Caco-2 (cell line): ENCODE results near the gene EEPD1. TPM values are rescaled to one million over a fixed set of nuclear protein-coding genes. Genes with fewer than 3 reads are reported as not detected.

ENCODE experiments used
- BruUV-seq: library from RNA; stranded (reverse); fragments of 400-500 nt; replicated peaks from 2 replicates; lab custom pipeline; 2021; lab: Mats Ljungman, UMichigan
- CTCF ChIA-PET: fragments of 300-600 bp; sonication (Branson Sonifier 250); formaldehyde crosslinking; loops from one replicate; lab custom pipeline; 2022; ENCODE audit warnings: antibody characterized with exemption; lab: Charles Lee
- POLR2A ChIA-PET: fragments of 300-600 bp; sonication (Branson Sonifier 250); formaldehyde crosslinking; loops from one replicate; lab custom pipeline; 2022; ENCODE audit warnings: antibody characterized with exemption; lab: Charles Lee
- DNase-seq, 2 experiments: peaks; one replicate each; pipeline versions ENCODE4 v3.0.0 to v3.0.0-alpha.2; 2020 to 2022
- H3K27me3 ChIP-seq: replicated peaks from 2 replicates; pipeline ENCODE4 v1.6.0; 2011; ENCODE audit warnings: low read length; ENCODE audit not compliant: control insufficient read depth, insufficient read depth
- H3K36me3 ChIP-seq: 2 replicates; pipeline ENCODE4 v1.5.1; 2011; ENCODE audit warnings: low read length; ENCODE audit not compliant: control insufficient read depth, insufficient read depth
- H3K4me1 ChIP-seq: fragments of 250-450 bp; sonication (Bioruptor Pico); 2 replicates; pipeline ENCODE4 v1.5.1; 2020; ENCODE audit warnings: mild to moderate bottlenecking
- H3K4me3 ChIP-seq: 2 replicates; pipeline ENCODE4 v1.5.1; 2011; ENCODE audit warnings: low read depth, mild to moderate bottlenecking, control low read depth, low read length
- H3K9me3 ChIP-seq: fragments of 250-450 bp; sonication (Bioruptor Pico); 2 replicates; pipeline ENCODE4 v1.5.1; 2020; ENCODE audit warnings: mild to moderate bottlenecking, moderate library complexity
- H3K27ac Mint-ChIP-seq: one replicate; pipeline ENCODE4 v1.8.0; 2022; ENCODE audit warnings: mixed read lengths; ENCODE audit not compliant: unreplicated experiment
- H3K27me3 Mint-ChIP-seq: one replicate; pipeline ENCODE4 v1.8.0; 2022; ENCODE audit warnings: mixed read lengths; ENCODE audit not compliant: insufficient read depth, unreplicated experiment
- H3K36me3 Mint-ChIP-seq: one replicate; pipeline ENCODE4 v1.8.0; 2022; ENCODE audit warnings: mild to moderate bottlenecking, mixed read lengths; ENCODE audit not compliant: insufficient read depth, unreplicated experiment
- H3K4me1 Mint-ChIP-seq: one replicate; pipeline ENCODE4 v1.8.0; 2022; ENCODE audit warnings: low read depth, mixed read lengths; ENCODE audit not compliant: unreplicated experiment
- H3K4me3 Mint-ChIP-seq: one replicate; pipeline ENCODE4 v1.8.0; 2022; ENCODE audit warnings: mild to moderate bottlenecking, moderate library complexity, mixed read lengths; ENCODE audit not compliant: unreplicated experiment
- H3K9me3 Mint-ChIP-seq: one replicate; pipeline ENCODE4 v1.8.0; 2022; ENCODE audit warnings: mixed read lengths; ENCODE audit not compliant: unreplicated experiment
- intact Hi-C: fragments of 100-400 bp; cut with micrococcal nuclease; formaldehyde crosslinking; loops from one replicate; pipeline ENCODE4 v1.10.0; 2022; ENCODE audit not compliant: unreplicated experiment
- total RNA-seq: library from RNA; stranded (reverse); gene quantifications from 2 replicates; pipeline ENCODE4 v1.2.3, GENCODE V29; 2022
- TF ChIP-seq, protein P1 (sequence below), 2 experiments: fragments of 200-600 bp in 1 of 2; IDR thresholded peaks; 1 replicate in 1 of 2; 2 replicates in 1 of 2; pipeline versions ENCODE4 v1.5.1 to v1.8.0; 2011 to 2022; ENCODE audit warnings: antibody characterized with exemption in 1 of 2, control low read depth in 1 of 2, inconsistent platforms in 1 of 2, low read depth in 1 of 2, low read length in 1 of 2, mild to moderate bottlenecking in 1 of 2, moderate library complexity in 1 of 2; ENCODE audit not compliant: insufficient read depth in 1 of 2, severe bottlenecking in 1 of 2, unreplicated experiment in 1 of 2

The EEPD1 gene
- total RNA-seq, 1 experiment from 2014 or later: 1.8 TPM

DNA sequence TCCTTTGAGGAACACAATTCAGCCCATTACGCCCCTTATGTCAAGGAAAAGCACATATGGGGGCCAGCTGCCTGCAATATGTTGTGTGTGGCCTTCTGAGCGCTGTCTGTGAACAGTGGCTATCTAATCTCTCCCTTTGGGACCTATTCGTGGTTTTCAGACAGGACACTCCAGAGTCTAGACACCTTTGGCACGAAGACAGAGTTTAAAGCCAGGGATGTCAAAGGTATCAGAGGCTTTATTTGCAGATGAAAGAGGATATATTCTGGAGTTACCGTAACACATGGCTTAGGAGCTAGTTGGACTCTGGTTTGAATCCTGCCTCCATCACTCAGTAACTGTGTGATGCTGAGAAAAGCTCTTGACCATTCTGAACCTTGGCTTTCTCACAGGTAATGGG is 14.8 kb upstream of the EEPD1 start:
- H3K4me3 Mint-ChIP-seq: no peak overlapping the region
- ChIA-PET POLR2A (no interaction called here), CTCF (no interaction called here)
- TF ChIP-seq, protein P1, sequence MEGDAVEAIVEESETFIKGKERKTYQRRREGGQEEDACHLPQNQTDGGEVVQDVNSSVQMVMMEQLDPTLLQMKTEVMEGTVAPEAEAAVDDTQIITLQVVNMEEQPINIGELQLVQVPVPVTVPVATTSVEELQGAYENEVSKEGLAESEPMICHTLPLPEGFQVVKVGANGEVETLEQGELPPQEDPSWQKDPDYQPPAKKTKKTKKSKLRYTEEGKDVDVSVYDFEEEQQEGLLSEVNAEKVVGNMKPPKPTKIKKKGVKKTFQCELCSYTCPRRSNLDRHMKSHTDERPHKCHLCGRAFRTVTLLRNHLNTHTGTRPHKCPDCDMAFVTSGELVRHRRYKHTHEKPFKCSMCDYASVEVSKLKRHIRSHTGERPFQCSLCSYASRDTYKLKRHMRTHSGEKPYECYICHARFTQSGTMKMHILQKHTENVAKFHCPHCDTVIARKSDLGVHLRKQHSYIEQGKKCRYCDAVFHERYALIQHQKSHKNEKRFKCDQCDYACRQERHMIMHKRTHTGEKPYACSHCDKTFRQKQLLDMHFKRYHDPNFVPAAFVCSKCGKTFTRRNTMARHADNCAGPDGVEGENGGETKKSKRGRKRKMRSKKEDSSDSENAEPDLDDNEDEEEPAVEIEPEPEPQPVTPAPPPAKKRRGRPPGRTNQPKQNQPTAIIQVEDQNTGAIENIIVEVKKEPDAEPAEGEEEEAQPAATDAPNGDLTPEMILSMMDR (IDR thresholded peaks at IDR 0.05; ENCODE audit: insufficient read depth in 1 of 2, low read depth in 1 of 2, low read length in 1 of 2, severe bottlenecking in 1 of 2, unreplicated experiment in 1 of 2): no peak
- no peaks in the 10 kb centered on the region for H3K4me1 ChIP-seq
- H3K4me1 Mint-ChIP-seq: no peaks in the 10 kb centered on the region
- intact Hi-C loops: no loop called here
- BruUV-seq: no TSS peak
- no peaks in the 10 kb centered on the region for H3K36me3 ChIP-seq
- H3K9me3 Mint-ChIP-seq: no peaks in the 10 kb centered on the region
- H3K27me3 ChIP-seq: no peaks in the 10 kb centered on the region; the same call in 1 of the 2 replicates
- no peak overlapping the region for H3K4me3 ChIP-seq
- peaks cover 2% of the 10 kb centered on the region for H3K27me3 Mint-ChIP-seq
- H3K36me3 Mint-ChIP-seq: no peaks in the 10 kb centered on the region
- no peaks in the 10 kb centered on the region for H3K9me3 ChIP-seq
- H3K27ac Mint-ChIP-seq: no peak overlapping the region
- DNase-seq: no peak

DNA sequence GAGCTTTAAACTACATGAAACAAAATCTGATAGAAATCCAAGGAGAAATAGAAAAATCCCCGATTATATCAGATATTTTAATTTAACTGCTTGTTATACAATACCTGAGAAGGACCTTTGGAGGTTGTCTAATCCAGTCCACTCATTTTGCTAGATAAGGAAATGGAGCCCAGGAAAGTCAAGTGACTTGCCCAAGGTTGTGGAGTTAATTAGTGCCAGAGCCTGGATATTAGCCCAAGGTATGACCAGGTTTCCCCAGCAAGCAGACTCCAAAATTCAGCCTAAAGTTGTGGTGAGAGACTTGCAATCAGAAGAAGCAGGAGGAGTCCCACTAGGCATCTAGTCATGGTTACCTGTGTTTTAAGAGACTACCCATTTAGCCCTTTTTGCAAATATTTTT is 11.7 kb upstream of the EEPD1 start:
- H3K27me3 ChIP-seq: no peaks in the 10 kb centered on the region
- Mint-ChIP-seq H3K4me1 (no peaks in the 10 kb centered on the region), H3K9me3 (no peaks in the 10 kb centered on the region), H3K27me3 (peaks cover 2% of the 10 kb centered on the region), H3K27ac (no peak overlapping the region), H3K4me3 (no peak overlapping the region), H3K36me3 (no peaks in the 10 kb centered on the region)
- no peaks in the 10 kb centered on the region for H3K9me3 ChIP-seq
- H3K36me3 ChIP-seq: no peaks in the 10 kb centered on the region
- ChIA-PET POLR2A (no interaction called here), CTCF (no interaction called here)
- TF ChIP-seq, protein P1 (IDR thresholded peaks at IDR 0.05; ENCODE audit: insufficient read depth in 1 of 2, low read depth in 1 of 2, low read length in 1 of 2, severe bottlenecking in 1 of 2, unreplicated experiment in 1 of 2): no peak
- no peaks in the 10 kb centered on the region for H3K4me1 ChIP-seq
- H3K4me3 ChIP-seq: no peak overlapping the region
- no peak for DNase-seq
- intact Hi-C loops: no loop called here
- BruUV-seq: no TSS peak

DNA sequence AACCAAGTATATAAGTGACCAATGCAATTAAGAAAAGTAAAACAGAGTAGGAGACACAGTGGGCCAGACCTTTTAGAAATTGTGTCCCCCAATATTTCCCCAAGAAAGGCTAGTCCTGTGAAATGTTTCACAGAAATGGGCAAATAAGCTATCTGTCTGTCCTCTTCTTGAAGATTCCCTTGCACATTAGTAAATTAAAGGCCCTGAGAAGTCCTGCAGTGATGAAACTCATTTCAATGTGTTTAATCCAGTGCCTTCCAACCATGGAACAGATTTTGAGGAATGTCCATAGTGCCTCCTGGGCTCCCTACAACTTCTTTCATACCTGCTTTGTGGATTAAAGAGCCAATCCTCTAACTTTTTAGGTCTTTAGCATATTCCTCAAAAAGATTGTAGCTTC is 11.2 kb upstream of the EEPD1 start:
- TF ChIP-seq, protein P1 (IDR thresholded peaks at IDR 0.05; ENCODE audit: insufficient read depth in 1 of 2, low read depth in 1 of 2, low read length in 1 of 2, severe bottlenecking in 1 of 2, unreplicated experiment in 1 of 2): no peak
- Mint-ChIP-seq H3K36me3 (no peaks in the 10 kb centered on the region), H3K9me3 (no peaks in the 10 kb centered on the region), H3K4me3 (no peak overlapping the region), H3K27me3 (peaks cover 2% of the 10 kb centered on the region), H3K27ac (no peak overlapping the region), H3K4me1 (no peaks in the 10 kb centered on the region)
- Histone ChIP-seq H3K9me3 (no peaks in the 10 kb centered on the region), H3K4me3 (no peak overlapping the region), H3K36me3 (no peaks in the 10 kb centered on the region), H3K4me1 (no peaks in the 10 kb centered on the region), H3K27me3 (no peaks in the 10 kb centered on the region)
- intact Hi-C loops: no loop called here
- ChIA-PET CTCF (no interaction called here), POLR2A (no interaction called here)
- DNase-seq: no peak
- no TSS peak for BruUV-seq
